Hematopoietic multipotent progenitor cell (in vitro differentiated cells): Measurements from ENCODE around the gene TEP1. TPM values are rescaled to one million over a fixed set of nuclear protein-coding genes. Genes with fewer than 3 reads are reported as not detected.

Experiments
- DNase-seq, 3 donors: peaks; one replicate each; pipeline ENCODE4 v3.0.0-alpha.2; 2011 to 2015; ENCODE audit warnings: low read depth in 2 of 3, low spot score in 2 of 3
- total RNA-seq: library from RNA; depleted of rRNA; stranded (reverse); fragments of >200 nt; gene quantifications from one replicate; pipeline ENCODE4 v1.2.3, GENCODE V29; 2012

TEP1 gene
- total RNA-seq, 1 donor = 27.5 TPM

- no peak for DNase-seq
Observed at GRCh38 chr14:20397511-20397910, 15.8 kb downstream of the TEP1 start.

GRCh38 chr14:20391505-20391904 is 21.8 kb downstream of the TEP1 start:
- no peak for DNase-seq

- no peak for DNase-seq
Observed at GRCh38 chr14:20388159-20388558, 25.1 kb downstream of the TEP1 start.

GRCh38 chr14:20387576-20387975 is 25.7 kb downstream of the TEP1 start:
- no peak for DNase-seq

GRCh38 chr14:20386276-20386855 is 26.9 kb downstream of the TEP1 start:
- no peak for DNase-seq

- no peak for DNase-seq
Observed at GRCh38 chr14:20384886-20385285, 28.4 kb downstream of the TEP1 start.

- no peak for DNase-seq
Observed at GRCh38 chr14:20384321-20384720, 29.0 kb downstream of the TEP1 start.

- DNase-seq = no peak
Observed at GRCh38 chr14:20383636-20384035, 29.7 kb downstream of the TEP1 start.

- DNase-seq = no peak
Observed at GRCh38 chr14:20383032-20383431, 30.3 kb downstream of the TEP1 start.

- no peak for DNase-seq
Observed at GRCh38 chr14:20382526-20382925, 30.8 kb downstream of the TEP1 start.

- DNase-seq = no peak
Observed at GRCh38 chr14:20381341-20381740, 32.0 kb downstream of the TEP1 start.

GRCh38 chr14:20380681-20381080 is 32.6 kb downstream of the TEP1 start:
- DNase-seq = no peak

GRCh38 chr14:20379743-20380142 is 33.6 kb downstream of the TEP1 start:
- no peak for DNase-seq

GRCh38 chr14:20377171-20377570 is 36.1 kb downstream of the TEP1 start:
- no peak for DNase-seq

GRCh38 chr14:20376071-20376588 is 37.2 kb downstream of the TEP1 start:
- no peak for DNase-seq

- DNase-seq = no peak
Observed at GRCh38 chr14:20375471-20375870, 37.8 kb downstream of the TEP1 start.

GRCh38 chr14:20372796-20373195 is 40.5 kb downstream of the TEP1 start:
- DNase-seq = no peak

GRCh38 chr14:20365928-20366327 is 47.4 kb downstream of the TEP1 start:
- DNase-seq = no peak

- peak in 2 of 3 donors; percentile 18 to 22 for DNase-seq
Observed at GRCh38 chr14:20358474-20358873, 54.8 kb downstream of the TEP1 start.

- DNase-seq = no peak
Observed at GRCh38 chr14:20356422-20356821, 56.9 kb downstream of the TEP1 start.

GRCh38 chr14:20350860-20351259 is 62.4 kb downstream of the TEP1 start:
- no peak for DNase-seq

GRCh38 chr14:20350282-20350681 is 63.0 kb downstream of the TEP1 start:
- no peak for DNase-seq

GRCh38 chr14:20347747-20348146 is 65.6 kb downstream of the TEP1 start:
- DNase-seq = no peak
